HEK293 (cell line): ENCODE measurements around the gene MCRIP1.

Experiments
- EGR2 ChIP-seq: fragments of 450-650 bp; formaldehyde crosslinking; IDR thresholded peaks from 2 replicates; pipeline ENCODE4 v1.5.1; 2016; ENCODE audit warnings: low read depth, missing biosample characterization, missing genetic modification characterization
- GLI4 ChIP-seq: fragments of 450-650 bp; formaldehyde crosslinking; IDR thresholded peaks from 2 replicates; pipeline ENCODE4 v1.5.1; 2016; ENCODE audit warnings: missing biosample characterization, missing genetic modification characterization
- KLF9 ChIP-seq: fragments of 450-650 bp; formaldehyde crosslinking; IDR thresholded peaks from 2 replicates; pipeline ENCODE4 v1.5.1; 2016; ENCODE audit warnings: missing biosample characterization, missing genetic modification characterization, low read depth
- OSR2 ChIP-seq: fragments of 450-650 bp; formaldehyde crosslinking; IDR thresholded peaks from 2 replicates; pipeline ENCODE4 v1.5.1; 2016; ENCODE audit warnings: missing biosample characterization, missing genetic modification characterization
- SCRT2 ChIP-seq: fragments of 450-650 bp; formaldehyde crosslinking; IDR thresholded peaks from 2 replicates; pipeline ENCODE4 v1.5.1; 2016; ENCODE audit warnings: missing biosample characterization, missing genetic modification characterization
- SP3 ChIP-seq: fragments of 450-650 bp; formaldehyde crosslinking; IDR thresholded peaks from 2 replicates; pipeline ENCODE4 v1.5.1; 2016; ENCODE audit warnings: missing biosample characterization, missing genetic modification characterization
- TSHZ1 ChIP-seq: fragments of 450-650 bp; formaldehyde crosslinking; IDR thresholded peaks from 2 replicates; pipeline ENCODE4 v1.5.1; 2016; ENCODE audit warnings: missing biosample characterization, missing genetic modification characterization, borderline replicate concordance
- ZBTB1 ChIP-seq: fragments of 450-650 bp; formaldehyde crosslinking; IDR thresholded peaks from 2 replicates; pipeline ENCODE4 v1.5.1; 2016; ENCODE audit warnings: missing biosample characterization, missing genetic modification characterization
- ZBTB20 ChIP-seq: fragments of 450-650 bp; formaldehyde crosslinking; IDR thresholded peaks from 2 replicates; pipeline ENCODE4 v1.5.1; 2016; ENCODE audit warnings: missing biosample characterization, missing genetic modification characterization
- ZBTB8A ChIP-seq: fragments of 450-650 bp; formaldehyde crosslinking; IDR thresholded peaks from 2 replicates; pipeline ENCODE4 v1.5.1; 2016; ENCODE audit warnings: missing biosample characterization, missing genetic modification characterization
- ZFP41 ChIP-seq: fragments of 450-650 bp; formaldehyde crosslinking; IDR thresholded peaks from 2 replicates; pipeline ENCODE4 v1.5.1; 2016; ENCODE audit warnings: missing biosample characterization, missing genetic modification characterization, borderline replicate concordance
- ZFP69B ChIP-seq: fragments of 450-650 bp; formaldehyde crosslinking; IDR thresholded peaks from 2 replicates; pipeline ENCODE4 v1.5.1; 2016; ENCODE audit warnings: missing biosample characterization, missing genetic modification characterization
- ZIC2 ChIP-seq: fragments of 450-650 bp; formaldehyde crosslinking; IDR thresholded peaks from 2 replicates; pipeline ENCODE4 v1.5.1; 2016; ENCODE audit warnings: missing biosample characterization, missing genetic modification characterization
- ZNF138 ChIP-seq: fragments of 450-650 bp; formaldehyde crosslinking; IDR thresholded peaks from 2 replicates; pipeline ENCODE4 v1.5.1; 2016; ENCODE audit warnings: missing biosample characterization, missing genetic modification characterization, borderline replicate concordance
- ZNF350 ChIP-seq: fragments of 450-650 bp; formaldehyde crosslinking; IDR thresholded peaks from 2 replicates; pipeline ENCODE4 v1.5.0; 2017; ENCODE audit warnings: missing biosample characterization, mild to moderate bottlenecking, missing genetic modification characterization
- ZNF354C ChIP-seq: fragments of 450-650 bp; formaldehyde crosslinking; IDR thresholded peaks from 2 replicates; pipeline ENCODE4 v1.5.1; 2016; ENCODE audit warnings: missing biosample characterization, missing genetic modification characterization, low read depth, borderline replicate concordance
- ZNF416 ChIP-seq: fragments of 450-650 bp; formaldehyde crosslinking; IDR thresholded peaks from 2 replicates; pipeline ENCODE4 v1.5.1; 2016; ENCODE audit warnings: missing biosample characterization, missing genetic modification characterization
- ZNF658 ChIP-seq: fragments of 450-650 bp; formaldehyde crosslinking; IDR thresholded peaks from 2 replicates; pipeline ENCODE4; 2016; ENCODE audit warnings: missing biosample characterization, missing genetic modification characterization
- ZNF843 ChIP-seq: fragments of 450-650 bp; formaldehyde crosslinking; IDR thresholded peaks from 2 replicates; pipeline ENCODE4 v1.5.1; 2016; ENCODE audit warnings: missing biosample characterization, missing genetic modification characterization
- ZSCAN23 ChIP-seq: fragments of 450-650 bp; formaldehyde crosslinking; IDR thresholded peaks from 2 replicates; pipeline ENCODE4 v1.5.1; 2016; ENCODE audit warnings: missing biosample characterization, missing genetic modification characterization
- ZSCAN5A ChIP-seq: fragments of 450-650 bp; formaldehyde crosslinking; IDR thresholded peaks from 2 replicates; pipeline ENCODE4 v1.5.1; 2016; ENCODE audit warnings: missing biosample characterization, missing genetic modification characterization
- ZXDB ChIP-seq: fragments of 450-650 bp; formaldehyde crosslinking; IDR thresholded peaks from 2 replicates; pipeline ENCODE4 v1.5.1; 2016; ENCODE audit warnings: missing biosample characterization, missing genetic modification characterization
- TF ChIP-seq, protein P1 (sequence below): fragments of 450-650 bp; formaldehyde crosslinking; IDR thresholded peaks from 2 replicates; pipeline ENCODE4 v1.5.1; 2016; ENCODE audit warnings: missing biosample characterization, missing genetic modification characterization
- TF ChIP-seq, protein P2 (sequence below): fragments of 450-650 bp; formaldehyde crosslinking; IDR thresholded peaks from 2 replicates; pipeline ENCODE4 v1.5.0; 2017; ENCODE audit warnings: missing biosample characterization, missing genetic modification characterization, borderline replicate concordance
- TF ChIP-seq, protein P3 (sequence below): fragments of 450-650 bp; formaldehyde crosslinking; IDR thresholded peaks from 2 replicates; pipeline ENCODE4 v1.5.1; 2016; ENCODE audit warnings: missing biosample characterization, missing genetic modification characterization
- TF ChIP-seq, protein P4 (sequence below): fragments of 450-650 bp; formaldehyde crosslinking; IDR thresholded peaks from 2 replicates; pipeline ENCODE4 v1.5.1; 2016; ENCODE audit warnings: missing biosample characterization, missing genetic modification characterization, borderline replicate concordance
- TF ChIP-seq, protein P5 (sequence below): fragments of 450-650 bp; formaldehyde crosslinking; IDR thresholded peaks from 2 replicates; pipeline ENCODE4 v1.5.1; 2016; ENCODE audit warnings: missing biosample characterization, missing genetic modification characterization

MCRIP1 gene

GRCh38 chr17:81868674-81869220 lies 35.7 kb upstream of the MCRIP1 start (continued):
- TF ChIP-seq TSHZ1 (0 out of 2 replicates have a peak, but pooled peaks have one; percentile 20), ZBTB20 (tag by site-specific recombination) (no peak), ZNF416 (tag by site-specific recombination) (no peak), ZNF354C (no peak), ZNF350 (tag by site-specific recombination) (no peak), ZXDB (tag by site-specific recombination) (no peak), ZIC2 (tag by site-specific recombination) (no peak), SCRT2 (tag by site-specific recombination) (no peak), ZFP69B (tag by site-specific recombination) (peak; percentile 82), ZFP41 (no peak), ZNF843 (no peak), ZNF138 (tag by site-specific recombination) (no peak), ZSCAN23 (no peak), OSR2 (tag by site-specific recombination) (no peak), ZSCAN5A (no peak), EGR2 (no peak), GLI4 (tag by site-specific recombination) (no peak), ZBTB1 (no peak; the same call in 1 of the 2 replicates), SP3 (tag by site-specific recombination) (peak; percentile 49), KLF9 (tag by site-specific recombination) (peak; percentile 48; the same call in 1 of the 2 replicates), ZNF658 (tag by site-specific recombination) (no peak), ZBTB8A (tag by site-specific recombination) (no peak)
- TF ChIP-seq, protein P1, sequence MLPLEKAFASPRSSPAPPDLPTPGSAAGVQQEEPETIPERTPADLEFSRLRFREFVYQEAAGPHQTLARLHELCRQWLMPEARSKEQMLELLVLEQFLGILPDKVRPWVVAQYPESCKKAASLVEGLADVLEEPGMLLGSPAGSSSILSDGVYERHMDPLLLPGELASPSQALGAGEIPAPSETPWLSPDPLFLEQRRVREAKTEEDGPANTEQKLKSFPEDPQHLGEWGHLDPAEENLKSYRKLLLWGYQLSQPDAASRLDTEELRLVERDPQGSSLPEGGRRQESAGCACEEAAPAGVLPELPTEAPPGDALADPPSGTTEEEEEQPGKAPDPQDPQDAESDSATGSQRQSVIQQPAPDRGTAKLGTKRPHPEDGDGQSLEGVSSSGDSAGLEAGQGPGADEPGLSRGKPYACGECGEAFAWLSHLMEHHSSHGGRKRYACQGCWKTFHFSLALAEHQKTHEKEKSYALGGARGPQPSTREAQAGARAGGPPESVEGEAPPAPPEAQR = no peak
- TF ChIP-seq, protein P2, sequence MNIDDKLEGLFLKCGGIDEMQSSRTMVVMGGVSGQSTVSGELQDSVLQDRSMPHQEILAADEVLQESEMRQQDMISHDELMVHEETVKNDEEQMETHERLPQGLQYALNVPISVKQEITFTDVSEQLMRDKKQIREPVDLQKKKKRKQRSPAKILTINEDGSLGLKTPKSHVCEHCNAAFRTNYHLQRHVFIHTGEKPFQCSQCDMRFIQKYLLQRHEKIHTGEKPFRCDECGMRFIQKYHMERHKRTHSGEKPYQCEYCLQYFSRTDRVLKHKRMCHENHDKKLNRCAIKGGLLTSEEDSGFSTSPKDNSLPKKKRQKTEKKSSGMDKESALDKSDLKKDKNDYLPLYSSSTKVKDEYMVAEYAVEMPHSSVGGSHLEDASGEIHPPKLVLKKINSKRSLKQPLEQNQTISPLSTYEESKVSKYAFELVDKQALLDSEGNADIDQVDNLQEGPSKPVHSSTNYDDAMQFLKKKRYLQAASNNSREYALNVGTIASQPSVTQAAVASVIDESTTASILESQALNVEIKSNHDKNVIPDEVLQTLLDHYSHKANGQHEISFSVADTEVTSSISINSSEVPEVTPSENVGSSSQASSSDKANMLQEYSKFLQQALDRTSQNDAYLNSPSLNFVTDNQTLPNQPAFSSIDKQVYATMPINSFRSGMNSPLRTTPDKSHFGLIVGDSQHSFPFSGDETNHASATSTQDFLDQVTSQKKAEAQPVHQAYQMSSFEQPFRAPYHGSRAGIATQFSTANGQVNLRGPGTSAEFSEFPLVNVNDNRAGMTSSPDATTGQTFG (tag by site-specific recombination) = no peak
- TF ChIP-seq, protein P3, sequence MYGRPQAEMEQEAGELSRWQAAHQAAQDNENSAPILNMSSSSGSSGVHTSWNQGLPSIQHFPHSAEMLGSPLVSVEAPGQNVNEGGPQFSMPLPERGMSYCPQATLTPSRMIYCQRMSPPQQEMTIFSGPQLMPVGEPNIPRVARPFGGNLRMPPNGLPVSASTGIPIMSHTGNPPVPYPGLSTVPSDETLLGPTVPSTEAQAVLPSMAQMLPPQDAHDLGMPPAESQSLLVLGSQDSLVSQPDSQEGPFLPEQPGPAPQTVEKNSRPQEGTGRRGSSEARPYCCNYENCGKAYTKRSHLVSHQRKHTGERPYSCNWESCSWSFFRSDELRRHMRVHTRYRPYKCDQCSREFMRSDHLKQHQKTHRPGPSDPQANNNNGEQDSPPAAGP = no peak
- TF ChIP-seq, protein P4, sequence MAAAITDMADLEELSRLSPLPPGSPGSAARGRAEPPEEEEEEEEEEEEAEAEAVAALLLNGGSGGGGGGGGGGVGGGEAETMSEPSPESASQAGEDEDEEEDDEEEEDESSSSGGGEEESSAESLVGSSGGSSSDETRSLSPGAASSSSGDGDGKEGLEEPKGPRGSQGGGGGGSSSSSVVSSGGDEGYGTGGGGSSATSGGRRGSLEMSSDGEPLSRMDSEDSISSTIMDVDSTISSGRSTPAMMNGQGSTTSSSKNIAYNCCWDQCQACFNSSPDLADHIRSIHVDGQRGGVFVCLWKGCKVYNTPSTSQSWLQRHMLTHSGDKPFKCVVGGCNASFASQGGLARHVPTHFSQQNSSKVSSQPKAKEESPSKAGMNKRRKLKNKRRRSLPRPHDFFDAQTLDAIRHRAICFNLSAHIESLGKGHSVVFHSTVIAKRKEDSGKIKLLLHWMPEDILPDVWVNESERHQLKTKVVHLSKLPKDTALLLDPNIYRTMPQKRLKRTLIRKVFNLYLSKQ (tag by site-specific recombination) = no peak
- TF ChIP-seq, protein P5, sequence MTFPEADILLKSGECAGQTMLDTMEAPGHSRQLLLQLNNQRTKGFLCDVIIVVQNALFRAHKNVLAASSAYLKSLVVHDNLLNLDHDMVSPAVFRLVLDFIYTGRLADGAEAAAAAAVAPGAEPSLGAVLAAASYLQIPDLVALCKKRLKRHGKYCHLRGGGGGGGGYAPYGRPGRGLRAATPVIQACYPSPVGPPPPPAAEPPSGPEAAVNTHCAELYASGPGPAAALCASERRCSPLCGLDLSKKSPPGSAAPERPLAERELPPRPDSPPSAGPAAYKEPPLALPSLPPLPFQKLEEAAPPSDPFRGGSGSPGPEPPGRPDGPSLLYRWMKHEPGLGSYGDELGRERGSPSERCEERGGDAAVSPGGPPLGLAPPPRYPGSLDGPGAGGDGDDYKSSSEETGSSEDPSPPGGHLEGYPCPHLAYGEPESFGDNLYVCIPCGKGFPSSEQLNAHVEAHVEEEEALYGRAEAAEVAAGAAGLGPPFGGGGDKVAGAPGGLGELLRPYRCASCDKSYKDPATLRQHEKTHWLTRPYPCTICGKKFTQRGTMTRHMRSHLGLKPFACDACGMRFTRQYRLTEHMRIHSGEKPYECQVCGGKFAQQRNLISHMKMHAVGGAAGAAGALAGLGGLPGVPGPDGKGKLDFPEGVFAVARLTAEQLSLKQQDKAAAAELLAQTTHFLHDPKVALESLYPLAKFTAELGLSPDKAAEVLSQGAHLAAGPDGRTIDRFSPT = no peak
